Smooth muscle cell (in vitro differentiated cells): ENCODE results near the gene DOCK6. TPM values are rescaled to one million over a fixed set of nuclear protein-coding genes. Genes with fewer than 3 reads are reported as not detected.

Experiments
- DNase-seq: peaks from one replicate; lab custom pipeline; 2025; ENCODE audit not compliant: unreplicated experiment; lab: John Stamatoyannopoulos, UW
- H2AFZ ChIP-seq: fragments of 200-600 bp; sonication (generic); 2 replicates; pipeline ENCODE4 v1.6.0; 2016; ENCODE audit warnings: antibody characterized with exemption, low read depth, mild to moderate bottlenecking
- H3F3A ChIP-seq: fragments of 200-600 bp; sonication (generic); 2 replicates; pipeline ENCODE4 v1.6.0; 2017; ENCODE audit warnings: antibody characterized with exemption, low read depth
- H3K27ac ChIP-seq: fragments of 200-600 bp; sonication (generic); 2 replicates; pipeline ENCODE4 v1.5.1; 2016; ENCODE audit warnings: low read depth, mild to moderate bottlenecking
- H3K27me3 ChIP-seq: fragments of 200-600 bp; sonication (generic); 2 replicates; pipeline ENCODE4 v1.6.1; 2016; ENCODE audit warnings: low read depth, mild to moderate bottlenecking
- H3K36me3 ChIP-seq: fragments of 200-600 bp; sonication (generic); 2 replicates; pipeline ENCODE4 v1.5.1; 2016; ENCODE audit warnings: low read depth
- H3K4me1 ChIP-seq: fragments of 200-600 bp; sonication (generic); 2 replicates; pipeline ENCODE4 v1.5.1; 2016; ENCODE audit warnings: low read depth
- H3K4me2 ChIP-seq: fragments of 200-600 bp; sonication (generic); 2 replicates; pipeline ENCODE4 v1.6.0; 2016; ENCODE audit warnings: mild to moderate bottlenecking
- H3K4me3 ChIP-seq: fragments of 200-600 bp; sonication (generic); 2 replicates; pipeline ENCODE4 v1.5.1; 2016; ENCODE audit warnings: mild to moderate bottlenecking
- H3K79me2 ChIP-seq: fragments of 200-600 bp; sonication (generic); 2 replicates; pipeline ENCODE4 v1.6.0; 2016; ENCODE audit warnings: low read depth, mild to moderate bottlenecking
- H3K9ac ChIP-seq: fragments of 200-600 bp; sonication (generic); 2 replicates; pipeline ENCODE4 v1.6.0; 2016; ENCODE audit warnings: low read depth
- H3K9me3 ChIP-seq: fragments of 200-600 bp; sonication (generic); replicated peaks from 2 replicates; pipeline ENCODE4 v1.5.1; 2016; ENCODE audit warnings: low read depth
- H4K20me1 ChIP-seq: fragments of 200-600 bp; sonication (generic); 2 replicates; pipeline ENCODE4 v1.6.0; 2016; ENCODE audit warnings: low read depth
- WGBS: methylation state at CpG from one replicate; pipeline ENCODE4 v1.1.7; 2016; ENCODE audit warnings: low lambda C conversion rate; 5-methylcytosine and 5-hydroxymethylcytosine counted together
- polyA plus RNA-seq: library from polyadenylated mRNA; unstranded; fragments of >200 nt; fragmentation: Nextera tagmentation; extraction: Ambion mirVana; gene quantifications from 2 replicates; pipeline ENCODE4 v1.2.1, GENCODE V29; 2016
- total RNA-seq: library from RNA; depleted of rRNA; stranded (reverse); fragments of >200 nt; gene quantifications from 2 replicates; pipeline ENCODE4 v1.2.3, GENCODE V29; 2014
- TF ChIP-seq, protein P1 (sequence below): fragments of 200-600 bp; sonication (generic); IDR thresholded peaks from 2 replicates; pipeline ENCODE4 v1.5.1; 2017; ENCODE audit warnings: borderline replicate concordance, mild to moderate bottlenecking, antibody characterized with exemption; ENCODE audit not compliant: insufficient read depth, poor library complexity, severe bottlenecking

DOCK6 gene
- total and polyA plus RNA-seq, 2 experiments from 2014 or later = 13.8 to 14.8 TPM

DNA sequence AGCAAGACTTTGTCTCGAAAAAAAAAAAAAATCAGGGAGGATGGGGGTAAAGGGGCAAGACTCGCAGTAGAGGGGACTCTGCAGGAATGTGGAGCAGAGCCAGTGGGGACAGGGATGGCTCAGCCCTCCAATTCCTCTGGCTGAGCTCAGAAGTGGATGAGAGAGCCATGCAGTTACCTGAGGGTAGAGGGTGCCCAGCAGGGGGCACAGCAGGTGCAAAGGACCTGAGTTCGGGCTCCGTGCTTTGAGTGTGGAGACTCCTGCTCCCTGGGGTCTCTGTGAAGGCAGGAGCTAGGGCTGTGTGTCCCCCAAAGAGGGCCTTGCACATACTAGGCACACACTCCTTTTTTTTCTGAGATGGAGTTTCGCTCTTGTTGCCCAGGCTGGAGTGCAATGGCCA, 7.7 kb downstream of the DOCK6 start:
- no peaks in the 10 kb centered on the region for H3K9me3 ChIP-seq
- no peaks in the 10 kb centered on the region for H3K79me2 ChIP-seq
- H4K20me1 ChIP-seq = no peaks in the 10 kb centered on the region
- TF ChIP-seq, protein P1, sequence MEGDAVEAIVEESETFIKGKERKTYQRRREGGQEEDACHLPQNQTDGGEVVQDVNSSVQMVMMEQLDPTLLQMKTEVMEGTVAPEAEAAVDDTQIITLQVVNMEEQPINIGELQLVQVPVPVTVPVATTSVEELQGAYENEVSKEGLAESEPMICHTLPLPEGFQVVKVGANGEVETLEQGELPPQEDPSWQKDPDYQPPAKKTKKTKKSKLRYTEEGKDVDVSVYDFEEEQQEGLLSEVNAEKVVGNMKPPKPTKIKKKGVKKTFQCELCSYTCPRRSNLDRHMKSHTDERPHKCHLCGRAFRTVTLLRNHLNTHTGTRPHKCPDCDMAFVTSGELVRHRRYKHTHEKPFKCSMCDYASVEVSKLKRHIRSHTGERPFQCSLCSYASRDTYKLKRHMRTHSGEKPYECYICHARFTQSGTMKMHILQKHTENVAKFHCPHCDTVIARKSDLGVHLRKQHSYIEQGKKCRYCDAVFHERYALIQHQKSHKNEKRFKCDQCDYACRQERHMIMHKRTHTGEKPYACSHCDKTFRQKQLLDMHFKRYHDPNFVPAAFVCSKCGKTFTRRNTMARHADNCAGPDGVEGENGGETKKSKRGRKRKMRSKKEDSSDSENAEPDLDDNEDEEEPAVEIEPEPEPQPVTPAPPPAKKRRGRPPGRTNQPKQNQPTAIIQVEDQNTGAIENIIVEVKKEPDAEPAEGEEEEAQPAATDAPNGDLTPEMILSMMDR = no peak
- no peak overlapping the region for H3K9ac ChIP-seq
- WGBS = 95% methylated on average over 5 of the region's 5 CpGs
- DNase-seq = no peak
- no peaks in the 10 kb centered on the region for H3K4me1 ChIP-seq
- no peak overlapping the region for H2AFZ ChIP-seq
- no peak overlapping the region for H3K4me3 ChIP-seq
- no peaks in the 10 kb centered on the region for H3K27me3 ChIP-seq
- H3K27ac ChIP-seq = no peak overlapping the region
- H3K36me3 ChIP-seq = no peaks in the 10 kb centered on the region
- no peak overlapping the region for H3K4me2 ChIP-seq
- H3F3A ChIP-seq = no peaks in the 10 kb centered on the region

DNA sequence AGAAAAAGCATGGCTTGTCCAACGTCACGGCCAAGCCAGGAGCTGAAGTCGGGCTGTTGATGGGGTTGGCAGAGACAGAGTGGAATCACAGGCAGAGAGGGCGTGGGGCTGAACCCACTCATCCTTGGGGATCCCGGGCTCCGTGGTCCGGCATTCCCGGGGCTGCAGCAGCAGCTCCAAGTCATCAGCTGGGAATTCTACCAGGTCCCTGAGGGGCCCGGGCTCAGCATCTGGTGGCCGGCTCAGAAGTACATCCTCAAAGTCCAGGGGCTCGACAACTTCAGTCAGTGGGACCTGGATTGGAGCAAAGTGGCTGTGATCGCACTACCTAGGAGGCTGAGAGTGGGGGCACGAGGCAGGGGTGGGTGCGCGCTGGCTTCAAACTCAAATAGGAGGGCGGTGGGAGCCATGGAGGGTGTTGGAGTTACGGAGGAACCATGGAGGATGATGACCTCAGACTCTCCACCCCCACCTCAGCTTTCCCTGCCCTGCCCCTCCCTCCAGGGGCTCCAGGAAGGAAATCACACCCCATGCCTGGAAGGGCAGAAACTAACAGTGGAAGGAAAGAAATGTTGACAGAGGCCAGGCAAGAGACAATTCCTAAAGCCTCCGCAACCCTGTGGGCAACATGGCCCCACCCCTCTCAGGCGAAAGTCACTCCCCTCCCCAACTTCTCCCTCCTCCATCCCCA, 9.5 kb downstream of the DOCK6 start:
- no peaks in the 10 kb centered on the region for H3K79me2 ChIP-seq
- no peak overlapping the region for H3K9ac ChIP-seq
- TF ChIP-seq, protein P1 = no peak
- no peaks in the 10 kb centered on the region for H3K9me3 ChIP-seq
- WGBS = 95% methylated on average over 16 of the region's 19 CpGs
- H3F3A ChIP-seq = no peaks in the 10 kb centered on the region
- no peaks in the 10 kb centered on the region for H4K20me1 ChIP-seq
- H3K4me2 ChIP-seq = no peak overlapping the region
- H3K4me3 ChIP-seq = no peak overlapping the region
- DNase-seq = no peak
- no peaks in the 10 kb centered on the region for H3K36me3 ChIP-seq
- H2AFZ ChIP-seq = no peak overlapping the region
- no peak overlapping the region for H3K27ac ChIP-seq
- H3K4me1 ChIP-seq = no peaks in the 10 kb centered on the region
- no peaks in the 10 kb centered on the region for H3K27me3 ChIP-seq

DNA sequence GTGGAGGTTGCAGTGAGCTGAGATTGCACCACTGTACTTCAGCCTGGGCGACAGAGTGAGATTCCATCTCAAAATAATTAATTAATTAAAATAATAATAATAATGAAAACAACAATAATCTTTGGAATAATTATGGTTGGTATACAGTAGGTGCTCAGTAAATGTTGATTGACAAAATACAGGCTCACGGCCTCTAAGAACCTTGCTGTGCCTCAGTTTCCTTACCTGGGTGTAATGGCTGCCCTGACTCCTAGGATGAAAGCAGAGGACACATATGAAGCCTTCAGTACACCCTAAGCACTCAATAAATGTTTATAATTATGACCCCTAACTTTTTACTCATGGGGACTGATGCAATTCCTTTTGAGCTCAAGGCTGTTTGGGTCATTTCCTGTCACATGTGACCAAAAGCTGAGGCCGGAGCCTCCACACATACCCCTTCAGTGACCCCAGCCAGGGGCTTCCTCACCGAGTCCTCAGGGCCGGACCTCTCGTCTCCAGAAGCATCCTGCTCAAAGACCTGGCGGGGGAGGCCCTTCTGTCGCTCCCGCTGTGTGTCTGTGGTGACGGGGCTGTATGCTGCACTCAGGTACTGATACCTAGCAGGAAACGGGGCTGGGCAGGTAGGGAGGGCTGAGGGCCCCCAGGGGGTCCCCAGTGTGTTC, 10.5 kb downstream of the DOCK6 start:
- H3K4me1 ChIP-seq = no peaks in the 10 kb centered on the region
- no peak overlapping the region for H3K4me3 ChIP-seq
- no peaks in the 10 kb centered on the region for H3F3A ChIP-seq
- no peaks in the 10 kb centered on the region for H3K27me3 ChIP-seq
- no peaks in the 10 kb centered on the region for H3K79me2 ChIP-seq
- DNase-seq = no peak
- H4K20me1 ChIP-seq = no peaks in the 10 kb centered on the region
- 95% methylated on average over 11 of the region's 11 CpGs for WGBS
- TF ChIP-seq, protein P1 = no peak
- H3K9ac ChIP-seq = no peak overlapping the region
- H3K36me3 ChIP-seq = no peaks in the 10 kb centered on the region
- no peaks in the 10 kb centered on the region for H3K9me3 ChIP-seq
- H3K27ac ChIP-seq = no peak overlapping the region
- H2AFZ ChIP-seq = no peak overlapping the region
- no peak overlapping the region for H3K4me2 ChIP-seq
